NCI-H748 (cell line): Measurements from ENCODE around the gene RASL12.

Source experiments
- DNase-seq: peaks from one replicate; lab custom pipeline; 2025; ENCODE audit not compliant: unreplicated experiment; lab: John Stamatoyannopoulos, UW

Gene RASL12

DNA sequence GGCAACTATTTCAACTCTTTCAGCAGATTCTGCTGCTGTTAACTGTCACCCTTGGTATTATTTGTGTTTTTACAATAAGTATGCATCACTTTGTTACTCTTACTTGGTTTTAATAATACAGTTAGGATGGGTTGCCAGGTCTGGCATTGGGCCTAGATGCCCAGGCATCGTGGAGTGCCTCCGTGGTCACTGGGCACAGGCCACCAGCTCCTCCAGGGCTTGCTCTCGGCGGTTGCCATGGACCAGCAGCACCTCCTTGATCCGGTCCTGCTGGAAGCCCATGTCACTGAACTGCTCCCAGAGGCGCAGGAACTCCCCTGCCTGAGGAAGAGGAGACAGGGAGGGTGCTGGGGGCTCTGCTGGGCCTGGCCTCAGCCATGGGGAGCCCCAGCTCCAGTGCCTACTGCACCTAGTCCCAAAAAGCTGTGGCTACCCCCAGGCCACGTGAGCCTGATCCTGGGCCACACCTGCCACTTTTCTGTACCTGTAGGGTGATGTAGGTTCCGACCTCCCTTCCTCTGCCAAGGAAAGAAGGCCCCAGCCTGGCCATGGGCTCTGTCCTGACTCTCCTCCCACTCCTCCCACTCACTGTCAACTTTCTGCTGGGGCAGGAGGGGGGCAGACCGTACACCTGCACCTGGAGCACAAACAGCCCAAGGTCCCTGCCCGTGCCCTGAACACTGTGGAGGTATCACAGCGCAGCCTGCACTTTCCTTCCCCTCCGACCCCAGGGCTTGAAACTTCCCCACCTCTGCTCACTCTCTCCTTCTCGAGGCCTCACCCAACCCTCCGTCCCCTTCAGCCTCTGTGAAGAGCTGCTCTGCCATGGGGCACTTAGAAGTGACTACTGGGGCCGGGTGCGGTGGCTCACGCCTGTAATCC is 25.4 kb upstream of the RASL12 start:
- DNase-seq, result no peak

DNA sequence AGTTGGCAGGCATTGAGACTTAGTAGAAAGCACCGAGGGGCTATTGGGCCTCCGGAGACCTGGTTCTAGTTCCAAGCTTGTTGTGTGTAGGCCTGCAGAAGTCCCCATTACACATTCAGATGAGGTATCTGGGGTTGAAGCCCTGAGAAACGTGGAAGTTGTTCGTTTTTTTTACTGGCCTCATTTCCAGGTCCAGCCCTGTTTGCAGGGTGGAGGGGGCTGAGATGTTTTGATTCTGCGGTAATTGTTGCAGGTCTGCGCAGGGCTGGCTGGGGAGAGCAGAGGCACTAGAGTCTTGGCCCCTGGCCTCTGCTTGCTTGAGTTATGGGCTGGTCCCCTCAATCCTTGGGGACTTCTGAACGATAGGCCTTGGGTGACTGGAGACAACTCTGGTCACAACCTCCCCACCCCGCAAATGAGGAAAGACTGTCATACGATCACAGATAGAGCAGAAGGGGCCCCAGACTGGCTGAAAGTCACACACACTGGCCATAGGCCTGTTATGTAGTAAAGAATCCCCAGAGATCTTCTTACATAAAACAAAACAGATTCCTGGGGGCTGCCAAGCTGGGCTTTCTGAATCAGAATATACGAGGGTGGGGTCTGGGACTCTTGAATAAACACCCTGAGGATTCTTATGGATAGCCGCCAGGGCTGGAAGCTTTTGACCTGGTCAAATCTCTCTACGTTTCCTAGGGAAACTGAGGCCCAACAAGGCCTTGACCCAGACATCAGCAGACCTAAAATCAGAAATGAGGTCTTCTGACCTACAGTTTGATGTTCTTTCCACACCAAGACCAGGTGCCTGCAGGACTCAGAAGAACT is 24.4 kb upstream of the RASL12 start:
- no peak for DNase-seq

DNA sequence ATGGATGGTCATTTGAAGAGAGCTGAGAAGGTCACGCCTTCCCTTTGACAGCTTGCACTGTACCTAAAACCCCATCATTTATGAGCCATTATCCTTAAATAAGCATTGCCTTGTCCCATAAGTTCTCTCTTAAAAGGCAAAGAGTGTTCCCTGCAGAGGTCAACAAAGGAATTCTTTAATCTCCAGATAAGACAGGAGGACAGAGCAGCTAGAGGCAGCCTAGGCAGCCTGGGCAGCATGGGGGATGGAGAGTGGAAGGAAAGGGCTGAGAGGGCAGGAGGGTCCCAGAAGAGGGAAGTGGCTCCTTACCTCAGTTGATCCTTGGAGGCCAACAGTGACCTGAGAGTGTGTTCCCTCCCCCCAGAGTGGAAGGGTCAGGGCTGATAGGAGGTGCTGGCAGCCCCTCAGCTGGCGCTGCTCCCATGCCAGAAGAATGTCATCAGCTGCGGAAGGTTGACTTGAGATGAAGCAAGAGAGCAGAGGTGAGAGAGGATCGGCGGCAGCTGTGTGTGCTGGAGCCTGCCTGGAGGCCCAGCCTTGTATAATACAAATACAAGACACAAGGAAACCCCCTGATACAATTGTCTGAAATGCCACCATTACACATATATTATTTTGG is 21.5 kb upstream of the RASL12 start:
- DNase-seq, result no peak

DNA sequence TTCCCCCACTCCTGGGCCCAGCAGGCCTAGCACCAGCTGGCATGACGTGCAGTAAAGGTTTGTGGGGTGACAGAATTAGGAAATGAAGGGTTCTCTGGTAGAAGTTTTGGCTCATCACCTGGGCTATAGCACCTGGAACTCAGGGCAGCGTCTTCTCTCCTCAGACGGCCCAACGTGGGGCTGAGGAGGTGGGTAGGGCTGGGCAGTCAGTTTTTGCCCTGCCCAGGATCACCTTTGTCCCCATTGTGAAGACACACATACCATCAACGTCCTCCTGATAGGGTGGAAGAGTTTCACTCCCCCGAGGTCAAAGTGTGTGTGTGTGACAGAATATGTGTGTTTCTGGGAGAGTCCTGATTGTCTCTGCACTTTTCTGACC is 20.8 kb upstream of the RASL12 start:
- no peak for DNase-seq

DNA sequence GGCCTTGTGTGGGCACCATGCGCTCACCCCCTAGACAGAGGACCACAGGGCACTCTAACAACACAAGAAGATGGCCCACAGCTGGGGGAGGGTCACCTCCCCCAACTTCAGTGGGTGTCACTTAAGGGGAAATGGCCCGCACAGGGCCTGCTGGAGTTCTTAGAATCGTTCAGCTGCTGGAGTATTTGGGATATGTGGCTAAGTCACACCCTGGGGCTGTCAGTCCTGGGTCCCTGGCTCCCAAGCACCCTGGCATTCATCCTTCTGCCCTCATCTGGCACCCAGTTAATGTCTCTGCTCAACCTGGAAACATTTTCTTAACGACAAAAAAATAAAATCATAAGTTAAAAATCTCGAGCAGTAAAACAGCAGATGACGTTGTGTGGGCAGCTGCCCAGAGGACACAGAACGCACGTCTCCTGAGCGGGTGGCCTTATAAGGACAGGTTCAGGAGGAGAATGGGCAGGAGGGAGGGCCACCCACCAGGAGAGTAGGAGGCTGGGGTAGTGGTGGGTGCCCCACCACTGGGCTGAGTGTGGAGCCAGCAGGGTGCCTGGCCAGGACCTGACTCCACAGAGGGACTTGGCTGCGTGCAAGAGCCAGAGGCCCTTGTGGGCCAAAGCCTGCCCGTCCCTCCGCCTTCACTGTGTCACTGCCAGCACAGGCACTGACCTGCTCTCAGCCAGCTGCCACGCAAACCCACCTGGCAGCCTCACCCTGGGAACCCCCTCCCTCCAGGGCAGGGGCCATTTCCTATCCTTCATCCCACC is 20.3 kb upstream of the RASL12 start:
- no peak for DNase-seq

DNA sequence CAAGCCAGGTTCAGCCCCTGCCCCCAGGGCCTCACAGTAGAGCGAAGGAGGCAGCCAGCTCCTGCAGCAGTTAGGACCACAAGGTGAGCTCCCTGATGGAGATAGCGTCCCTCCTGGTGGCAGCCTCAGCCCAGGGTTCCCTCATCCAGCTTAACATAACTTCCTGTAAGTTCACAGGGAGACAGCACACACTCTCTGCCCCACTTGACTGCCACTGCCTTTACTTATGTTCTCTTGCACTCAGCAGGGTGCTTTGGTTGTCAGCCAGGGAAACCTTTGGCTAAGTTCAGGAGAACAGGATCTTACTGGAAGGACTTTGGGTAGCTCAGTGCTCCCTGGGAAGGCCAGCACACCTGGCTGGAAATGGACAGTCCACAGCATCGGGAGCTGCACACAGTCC is 19.6 kb upstream of the RASL12 start:
- no peak for DNase-seq

DNA sequence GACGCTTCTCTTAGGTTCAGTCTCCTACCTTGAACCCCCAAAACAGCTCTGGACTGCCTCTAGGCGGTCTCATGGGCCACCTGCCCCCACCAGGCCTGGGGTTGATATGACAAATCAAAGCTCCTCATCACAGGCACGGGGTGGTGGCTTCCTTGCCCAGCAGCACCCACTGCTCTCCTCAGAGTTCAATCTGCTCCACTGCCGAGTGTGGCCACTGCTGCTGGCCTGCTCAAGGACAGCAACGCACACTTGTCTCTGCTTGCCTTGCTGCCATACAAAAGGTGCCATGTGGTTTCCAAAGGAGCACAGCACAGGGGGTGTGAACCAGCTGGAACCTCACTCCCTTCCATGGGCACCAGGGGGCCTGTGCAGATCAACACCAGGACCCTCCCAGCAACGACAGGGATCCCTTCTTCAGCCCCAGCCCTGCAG is 18.9 kb upstream of the RASL12 start:
- no peak for DNase-seq

DNA sequence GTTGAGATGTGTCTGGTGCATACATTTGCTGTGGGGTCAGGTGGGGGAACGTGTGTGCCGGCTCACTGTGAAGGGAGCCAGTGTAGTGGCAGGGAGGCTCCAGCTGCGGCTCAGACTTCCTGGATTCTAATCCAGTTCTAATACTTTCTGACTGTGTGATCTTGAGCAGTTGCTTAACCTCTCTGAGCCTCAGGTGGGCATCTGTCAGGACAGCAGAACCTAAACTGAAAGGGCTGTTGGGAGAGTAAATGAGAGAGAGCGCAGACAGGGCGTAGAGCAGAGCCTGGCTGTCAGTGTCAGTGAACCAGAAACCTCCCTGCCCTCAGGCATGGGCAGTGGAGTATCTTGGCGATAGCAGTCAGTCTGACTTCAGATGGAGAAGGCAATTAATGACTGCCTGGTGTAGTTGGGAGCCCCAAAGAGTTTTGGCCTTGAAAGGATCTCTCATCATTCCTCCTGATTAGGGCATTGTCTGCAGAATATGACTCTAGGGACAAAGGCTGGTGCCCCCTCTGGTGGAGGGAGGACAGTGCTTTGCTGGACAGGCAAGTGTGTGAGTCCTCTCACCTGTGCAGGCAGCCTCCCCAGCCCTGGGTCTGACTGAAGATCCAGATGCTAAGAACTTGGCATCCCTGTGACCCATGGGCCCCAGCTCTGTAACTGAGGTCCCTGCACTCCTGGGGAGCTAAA is 18.3 kb upstream of the RASL12 start:
- peak; percentile 25 for DNase-seq

DNA sequence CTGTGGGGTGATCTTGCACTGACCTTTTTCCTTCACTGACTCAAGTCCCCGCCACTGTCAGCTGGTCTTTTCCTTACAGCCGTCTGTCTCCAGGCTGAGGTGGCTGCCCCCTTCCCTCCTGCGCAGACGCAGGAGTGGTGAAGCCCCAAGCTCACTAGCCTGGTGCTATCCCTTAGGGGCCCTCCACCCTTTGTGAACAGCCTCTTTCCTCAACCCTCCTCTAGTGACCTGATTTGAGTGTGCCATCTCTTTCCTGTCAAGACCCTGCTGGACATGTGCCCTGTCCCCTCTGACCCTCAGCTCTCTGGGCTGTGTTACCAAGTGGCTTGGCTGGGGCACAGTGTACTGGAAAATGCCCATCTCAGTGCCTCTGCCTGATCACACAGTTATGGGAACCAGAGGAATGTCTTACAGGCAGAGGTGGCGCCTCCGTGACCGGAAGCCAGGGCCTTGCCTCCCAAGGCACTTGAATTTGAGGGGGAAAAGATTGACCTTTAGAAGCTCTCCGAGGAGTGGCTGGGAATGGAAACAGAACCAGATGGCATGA is 17.5 kb upstream of the RASL12 start:
- no peak for DNase-seq

DNA sequence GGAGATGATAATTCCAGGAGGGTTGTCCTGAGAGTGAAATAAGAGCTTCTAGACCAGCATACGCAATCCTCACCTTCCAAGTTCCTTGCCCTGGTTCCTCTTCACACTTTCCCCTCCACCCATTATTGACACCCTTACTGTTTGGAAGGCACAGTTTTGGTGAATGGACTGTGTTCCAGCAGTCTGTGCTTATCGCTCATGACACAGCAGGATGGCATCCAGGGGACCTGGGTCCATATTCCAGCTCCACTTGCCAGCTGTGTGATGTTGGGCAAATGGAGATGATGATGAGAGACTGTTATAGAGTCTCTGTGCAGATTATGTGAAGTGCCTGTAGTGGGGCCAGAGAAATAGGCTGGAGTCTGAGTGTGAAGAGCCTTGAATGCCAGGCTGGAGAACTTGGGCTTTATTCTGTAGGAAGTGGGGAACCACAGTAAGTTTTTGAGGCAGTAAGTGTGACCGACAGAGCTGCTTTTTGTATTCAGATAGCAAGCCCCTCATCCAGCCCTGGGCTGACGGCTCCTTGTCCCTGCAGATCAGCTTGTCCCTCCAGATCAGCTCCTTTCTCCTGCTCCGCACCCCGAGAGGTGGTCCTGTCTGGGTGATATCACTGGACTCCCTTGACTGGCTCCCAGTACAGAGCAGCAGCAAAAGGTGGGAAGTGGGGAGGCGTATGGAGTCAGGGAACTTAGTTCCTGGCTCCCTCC is 16.9 kb upstream of the RASL12 start:
- no peak for DNase-seq

DNA sequence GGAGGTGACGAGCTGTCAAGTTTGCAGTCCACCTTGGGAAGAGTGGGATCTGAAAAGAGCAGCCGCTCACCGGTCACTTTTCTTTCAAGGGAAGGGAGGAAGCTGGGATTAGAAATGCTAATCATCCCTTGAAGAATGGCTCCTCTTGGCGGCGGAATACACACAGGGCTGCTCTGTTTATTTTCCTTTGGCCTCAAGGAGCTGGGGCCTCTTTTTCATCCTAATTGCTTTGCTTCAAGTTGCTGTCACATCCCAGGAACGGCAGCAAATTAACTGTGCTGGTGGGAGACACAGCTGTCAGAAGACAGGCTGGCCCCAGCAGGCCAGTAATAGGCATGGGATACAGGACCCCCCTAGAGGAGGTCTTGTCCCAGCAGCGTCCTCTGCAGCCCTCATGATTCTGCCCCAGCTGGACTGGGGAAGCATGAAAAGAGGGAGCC is 15.5 kb upstream of the RASL12 start:
- no peak for DNase-seq

DNA sequence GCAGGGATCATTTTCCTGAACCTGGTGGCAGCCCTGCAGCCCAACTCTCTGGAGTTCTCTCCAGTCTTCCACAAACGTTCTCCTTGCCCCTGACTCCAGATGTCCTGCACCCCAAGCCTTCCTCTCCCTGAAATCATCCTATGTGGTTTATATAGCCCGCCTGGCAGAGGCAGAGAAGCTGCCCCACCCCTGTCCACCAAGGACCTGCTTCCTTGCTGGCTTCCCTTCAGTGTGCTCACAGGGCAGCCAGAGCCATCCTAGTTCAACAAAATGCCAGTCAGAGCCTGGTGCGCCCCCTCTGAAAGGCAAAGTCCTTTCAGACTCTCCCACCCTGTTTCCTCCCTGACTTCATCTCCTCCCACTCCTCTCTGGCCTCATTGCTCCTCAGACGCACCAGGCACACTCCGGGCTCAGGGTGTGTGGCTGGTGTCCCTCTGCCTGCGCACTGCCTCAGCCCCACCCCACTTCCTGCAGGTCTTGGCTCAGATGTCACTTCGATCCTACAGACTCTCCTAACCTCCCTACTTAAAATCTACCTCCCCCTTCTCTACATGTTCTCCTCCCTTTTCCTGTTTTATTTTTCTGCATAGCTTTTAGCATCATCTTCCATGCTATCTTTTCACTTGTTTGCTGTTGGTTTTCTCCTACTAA is 14.6 kb upstream of the RASL12 start:
- DNase-seq, result no peak

DNA sequence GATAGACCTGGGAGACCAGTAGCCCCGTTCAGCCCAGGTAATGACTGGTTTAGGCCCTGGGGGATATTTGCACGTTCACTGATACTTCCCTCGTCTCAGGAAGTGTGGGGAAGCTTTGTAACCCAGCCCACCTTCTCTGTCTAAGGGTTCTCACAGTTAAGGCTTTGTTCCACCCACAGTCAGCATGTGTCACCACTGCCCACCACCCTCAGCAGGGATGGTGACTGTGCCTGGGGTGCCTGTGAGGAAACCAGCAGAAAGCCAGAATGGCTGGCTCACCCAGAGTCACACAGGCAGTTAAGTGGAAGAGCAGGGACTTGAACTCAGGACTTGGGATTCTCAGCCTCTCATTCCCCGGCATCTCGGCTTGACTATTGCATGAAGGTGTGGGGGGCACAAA is 14.0 kb upstream of the RASL12 start:
- DNase-seq, result no peak

DNA sequence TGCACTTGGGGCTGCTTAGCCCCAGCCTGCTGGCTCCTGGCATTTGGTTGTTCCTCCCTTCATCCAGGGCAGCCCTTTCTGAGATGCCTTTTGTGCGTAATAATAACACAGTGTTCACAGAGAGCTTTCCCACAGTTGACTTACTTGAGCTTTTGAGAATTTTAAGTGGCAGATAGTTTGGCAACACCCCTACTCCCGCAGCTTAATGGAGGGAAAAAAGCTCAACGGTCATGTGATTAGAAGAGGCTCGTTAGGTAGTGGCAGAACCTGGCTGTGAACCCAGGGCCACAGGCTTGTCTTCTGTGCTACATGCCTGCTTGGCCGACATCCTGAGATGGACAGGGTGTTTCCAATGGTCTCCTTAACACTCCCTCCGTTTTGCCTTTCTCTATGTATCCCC is 13.5 kb upstream of the RASL12 start:
- DNase-seq, result no peak

DNA sequence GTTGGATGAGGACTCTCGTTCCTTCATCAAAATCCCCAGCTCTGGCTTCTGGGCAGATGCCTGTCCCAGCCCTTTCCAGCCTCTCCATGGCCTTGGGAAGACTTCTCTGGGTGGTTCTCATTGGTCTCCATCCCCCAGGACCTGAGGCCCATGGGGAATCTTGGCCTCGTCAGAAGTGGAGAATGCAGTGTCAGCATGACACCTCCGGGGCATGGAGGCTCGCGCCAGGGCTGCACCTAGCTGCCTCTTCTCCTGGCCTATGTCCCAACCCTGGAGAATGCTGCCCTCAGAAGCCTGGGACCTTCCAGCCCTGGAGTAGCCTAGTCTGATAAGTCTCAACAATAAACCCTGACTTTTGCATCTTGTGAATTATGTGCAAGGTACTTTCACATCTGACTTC is 11.8 kb upstream of the RASL12 start:
- DNase-seq, result no peak

DNA sequence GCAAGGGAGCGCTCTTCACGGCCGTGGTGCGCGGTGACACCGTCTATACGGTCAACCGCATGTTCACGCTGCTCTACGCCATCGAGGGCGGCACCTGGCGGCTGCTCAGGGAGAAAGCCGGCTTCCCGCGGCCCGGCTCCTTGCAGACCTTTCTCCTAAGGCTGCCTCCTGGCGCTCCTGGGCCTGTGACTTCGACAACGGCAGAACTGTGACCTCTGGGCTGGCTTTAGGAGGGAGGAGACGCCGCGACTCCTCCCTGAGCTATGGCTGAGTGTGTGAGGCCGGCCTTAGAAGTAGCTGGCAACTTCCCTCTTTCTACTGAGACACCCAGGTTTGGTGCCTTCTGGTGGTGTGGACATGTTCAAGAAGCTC is 10.2 kb upstream of the RASL12 start:
- no peak for DNase-seq

DNA sequence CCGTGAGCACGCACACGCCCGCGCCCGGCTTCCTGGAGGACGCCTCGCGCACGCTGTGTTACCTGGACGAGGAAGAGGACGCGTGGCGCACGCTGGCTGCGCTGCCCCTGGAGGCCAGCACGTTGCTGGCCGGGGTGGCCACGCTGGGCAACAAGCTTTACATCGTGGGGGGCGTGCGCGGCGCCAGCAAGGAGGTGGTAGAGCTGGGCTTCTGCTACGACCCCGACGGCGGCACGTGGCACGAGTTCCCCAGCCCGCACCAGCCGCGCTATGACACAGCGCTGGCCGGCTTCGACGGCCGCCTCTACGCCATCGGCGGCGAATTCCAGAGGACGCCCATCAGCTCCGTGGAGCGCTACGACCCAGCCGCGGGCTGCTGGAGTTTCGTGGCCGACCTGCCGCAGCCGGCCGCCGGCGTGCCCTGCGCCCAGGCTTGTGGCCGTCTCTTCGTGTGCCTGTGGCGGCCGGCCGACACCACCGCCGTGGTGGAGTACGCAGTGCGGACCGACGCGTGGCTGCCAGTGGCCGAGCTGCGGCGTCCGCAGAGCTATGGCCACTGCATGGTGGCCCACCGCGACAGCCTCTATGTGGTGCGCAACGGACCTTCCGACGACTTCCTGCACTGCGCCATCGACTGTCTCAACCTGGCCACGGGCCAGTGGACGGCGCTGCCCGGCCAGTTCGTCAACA is 9.6 kb upstream of the RASL12 start:
- DNase-seq, result no peak

DNA sequence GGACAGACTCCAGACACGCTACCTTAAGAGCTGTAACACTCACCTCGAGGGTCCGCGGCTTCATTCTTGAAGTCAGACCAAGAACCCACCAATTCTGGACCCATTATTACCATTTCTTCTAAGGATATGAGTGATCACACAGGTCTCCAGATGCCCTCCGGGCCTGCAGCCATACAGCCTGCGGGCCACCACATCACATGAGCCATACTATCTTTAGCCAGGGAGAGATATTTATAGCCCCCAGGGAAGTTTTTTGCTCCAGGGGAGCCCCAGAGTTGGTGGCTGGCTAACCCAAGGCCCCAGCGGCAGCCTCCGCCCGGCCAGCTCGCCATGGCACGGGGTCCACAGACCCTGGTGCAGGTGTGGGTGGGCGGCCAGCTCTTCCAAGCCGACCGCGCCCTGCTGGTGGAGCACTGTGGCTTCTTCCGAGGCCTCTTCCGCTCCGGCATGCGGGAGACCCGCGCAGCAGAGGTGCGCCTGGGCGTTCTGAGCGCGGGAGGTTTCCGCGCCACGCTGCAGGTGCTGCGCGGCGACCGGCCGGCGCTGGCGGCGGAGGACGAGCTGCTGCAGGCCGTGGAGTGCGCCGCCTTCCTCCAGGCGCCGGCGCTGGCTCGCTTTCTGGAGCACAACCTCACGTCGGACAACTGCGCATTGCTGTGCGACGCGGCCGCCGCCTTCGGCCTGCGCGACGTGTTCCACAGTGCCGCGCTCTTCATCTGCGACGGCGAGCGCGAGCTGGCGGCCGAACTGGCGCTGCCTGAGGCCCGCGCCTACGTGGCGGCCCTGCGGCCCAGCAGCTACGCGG is 8.9 kb upstream of the RASL12 start, which contains the start of gene KBTBD13:
Gene KBTBD13 (plus strand): TSS at position 261 of the 805 bp plus-strand sequence. CDS start 70 bp downstream, at position 331.
- no peak for DNase-seq
